ENCODE data around the gene SRP72. TPM values are rescaled to one million over a fixed set of nuclear protein-coding genes. Genes with fewer than 3 reads are reported as not detected.

Gene SRP72
- total and polyA plus RNA-seq, 2 of the 8 experiments (the other 6 are each of a cell fraction or from before 2014, with no cell fraction given), result 37.7 to 144 TPM

GRCh38 chr4:56462157-56462556 is 5.3 kb upstream of the SRP72 start:
- no peaks in the 10 kb centered on the region for H3K4me1 ChIP-seq (replicated peaks in 1 of 4; ENCODE audit: control insufficient read depth in 3 of 4, insufficient read depth in 4 of 4, low read length in 3 of 4)
- no peak overlapping the region for H2BK12ac ChIP-seq (ENCODE audit: low read depth, low read length)
- H3K9ac ChIP-seq (replicated peaks in 1 of 4; ENCODE audit: extremely low read depth in 1 of 4, low read depth in 3 of 4, low read length in 3 of 4), result no peak overlapping the region
- no peak overlapping the region for H3K4me3 ChIP-seq (ENCODE audit: extremely low read depth in 1 of 4, insufficient read depth in 2 of 4, low read depth in 3 of 4, low read length in 4 of 4)
- no peak overlapping the region for H2BK120ac ChIP-seq (replicated peaks; ENCODE audit: low read depth, low read length)
- no peak for TF ChIP-seq JUND (IDR thresholded peaks at IDR 0.05; ENCODE audit: low read length)
- peak in 1 of 2 experiments; percentile 65; a peak in 1 of 3 replicates for TF ChIP-seq POLR2A (IDR thresholded peaks at IDR 0.05; ENCODE audit: control extremely low read depth in 1 of 2, low read depth in 2 of 2, low read length in 2 of 2)
- H2BK15ac ChIP-seq (ENCODE audit: low read length), result no peak overlapping the region
- H3K36me3 ChIP-seq (ENCODE audit: control insufficient read depth in 2 of 4, insufficient read depth in 4 of 4, low read length in 3 of 4), result peaks cover 16 to 56% (median 48%) of the 10 kb centered on the region in 4 experiments
- H4K8ac ChIP-seq (ENCODE audit: extremely low read depth, insufficient read depth, low read length), result no peak overlapping the region
- H4K91ac ChIP-seq (replicated peaks; ENCODE audit: insufficient read length, low read length), result no peak overlapping the region
- H3K27me3 ChIP-seq (replicated peaks in 1 of 4; ENCODE audit: control insufficient read depth in 3 of 4, extremely low read depth in 1 of 4, insufficient read depth in 3 of 4, low read length in 3 of 4), result no peaks in the 10 kb centered on the region
- H2AK5ac ChIP-seq (ENCODE audit: low read depth, low read length), result no peak overlapping the region
- no peak overlapping the region for H2BK5ac ChIP-seq (ENCODE audit: low read depth, low read length)
- H3K18ac ChIP-seq (ENCODE audit: extremely low read depth, low read length), result no peak overlapping the region
- ChIA-PET CTCF (ENCODE audit: partially characterized antibody) (no interaction called here), POLR2A (ENCODE audit: partially characterized antibody) (interaction anchor here (0.7 to 12.0 kb wide), 8 partner anchors 10 to 69 kb away, joined by 3 to 121 read pairs (median 4); partner anchors contain the start of genes PAICS and PPAT)
- H3K4ac ChIP-seq (replicated peaks; ENCODE audit: insufficient read length, low read depth, low read length), result no peak overlapping the region
- H4K20me1 ChIP-seq (replicated peaks in 1 of 2; ENCODE audit: control insufficient read depth in 1 of 2, insufficient read depth in 2 of 2, low read length in 2 of 2), result peaks cover 9 to 18% of the 10 kb centered on the region in 2 experiments
- DNase-seq (ENCODE audit: low read depth in 1 of 2, low spot score in 2 of 2) (no peak), FAIRE-seq (no peak)
- H3K14ac ChIP-seq (ENCODE audit: insufficient read length), result no peak overlapping the region
- peaks cover 0 to 25% of the 10 kb centered on the region in 2 experiments; a peak in 2 of 4 replicates for H3K79me2 ChIP-seq (ENCODE audit: control insufficient read depth in 1 of 2, insufficient read depth in 2 of 2, low read length in 2 of 2)
- H3K23ac ChIP-seq (ENCODE audit: insufficient read length), result no peak overlapping the region
- peaks cover 5% of the 10 kb centered on the region; the same call in 1 of the 2 replicates for H3K23me2 ChIP-seq (ENCODE audit: low read depth, low read length)
- no peak overlapping the region for H2BK20ac ChIP-seq (ENCODE audit: low read length)
- H3K4me2 ChIP-seq (ENCODE audit: insufficient read depth in 1 of 2, low read depth in 2 of 2, low read length in 2 of 2), result no peak overlapping the region
- H4K5ac ChIP-seq (ENCODE audit: insufficient read length, low read depth, low read length), result no peak overlapping the region
- H3K56ac ChIP-seq (replicated peaks; ENCODE audit: insufficient read length, low read depth, low read length), result no peak overlapping the region
- no peaks in the 10 kb centered on the region; the same call in 1 of the 2 replicates for H3K79me1 ChIP-seq (ENCODE audit: low read depth, low read length)
- H2AFZ ChIP-seq (ENCODE audit: low read length), result no peak overlapping the region
- H3K27ac ChIP-seq (ENCODE audit: low read depth, low read length), result no peak overlapping the region
- no peaks in the 10 kb centered on the region for H3K9me3 ChIP-seq (ENCODE audit: insufficient read depth in 2 of 2, low read depth in 1 of 2, low read length in 1 of 2)
